Thoracic aorta (tissue), 2 donors: ENCODE measurements around the gene AOX1. TPM values are rescaled to one million over a fixed set of nuclear protein-coding genes. Genes with fewer than 3 reads are reported as not detected.
"Not testable (repeated sequence)": the region's sequence is repeated elsewhere in the genome, so short reads cannot be mapped to it uniquely, and the experiment has no call there.

Experiments used
- ATAC-seq: fragments of 150-250 bp; one replicate; pipeline ENCODE4 v1.8.0; 2017; ENCODE audit warnings: low read depth; ENCODE audit not compliant: insufficient number of reproducible peaks, low FRiP score
- DNase-seq: peaks from one replicate; pipeline ENCODE4 v3.0.0-alpha.2; 2020; ENCODE audit warnings: low spot score
- H3K27ac ChIP-seq, 2 donors: fragments of 200-600 bp; sonication (generic); 1 replicate in 1 of 2; 2 replicates in 1 of 2; pipeline ENCODE4 v1.5.1; 2016; ENCODE audit warnings: mild to moderate bottlenecking in 2 of 2, moderate library complexity in 2 of 2
- H3K27me3 ChIP-seq: fragments of 200-600 bp; sonication (generic); replicated peaks from 2 replicates; pipeline ENCODE4 v1.6.0; 2016; ENCODE audit warnings: mild to moderate bottlenecking; ENCODE audit not compliant: insufficient read depth
- H3K36me3 ChIP-seq: fragments of 200-600 bp; sonication (generic); one replicate; pipeline ENCODE4 v1.5.1; 2016
- H3K4me1 ChIP-seq, 2 donors: fragments of 200-600 bp; sonication (generic); 1 replicate in 1 of 2; 2 replicates in 1 of 2; pipeline versions ENCODE4 v1.5.1 to v1.6.0; 2016; ENCODE audit warnings: low read depth in 2 of 2, mild to moderate bottlenecking in 1 of 2; ENCODE audit not compliant: control insufficient read depth in 1 of 2
- H3K4me3 ChIP-seq: fragments of 200-600 bp; sonication (generic); 2 replicates; pipeline ENCODE4 v1.5.1; 2016; ENCODE audit warnings: mild to moderate bottlenecking
- H3K9me3 ChIP-seq: fragments of 200-600 bp; sonication (generic); 2 replicates; pipeline ENCODE4 v1.5.1; 2016
- CTCF ChIP-seq: fragments of 200-600 bp; sonication (generic); IDR thresholded peaks from one replicate; pipeline ENCODE4 v1.5.1; 2019; ENCODE audit warnings: antibody characterized with exemption
- total RNA-seq, 2 donors: library from RNA; depleted of rRNA; stranded (reverse); fragments of >200 nt; gene quantifications; one replicate each; pipeline versions ENCODE4 v1.1.0 to v1.2.3, GENCODE V29; 2016

The AOX1 gene
- total RNA-seq, 2 donors from 2014 or later = 56.1 to 69.9 TPM

- Histone ChIP-seq H3K27ac (no peak overlapping the region), H3K4me3 (no peak overlapping the region), H3K27me3 (no peaks in the 10 kb centered on the region), H3K36me3 (no peaks in the 10 kb centered on the region), H3K4me1 (no peaks in the 10 kb centered on the region), H3K9me3 (no peaks in the 10 kb centered on the region)
- no peak for TF ChIP-seq CTCF
- ATAC-seq (no peak), DNase-seq (no peak)
These were observed 40.1 kb downstream of the AOX1 start for GRCh38 chr2:200625958-200626363.

DNA sequence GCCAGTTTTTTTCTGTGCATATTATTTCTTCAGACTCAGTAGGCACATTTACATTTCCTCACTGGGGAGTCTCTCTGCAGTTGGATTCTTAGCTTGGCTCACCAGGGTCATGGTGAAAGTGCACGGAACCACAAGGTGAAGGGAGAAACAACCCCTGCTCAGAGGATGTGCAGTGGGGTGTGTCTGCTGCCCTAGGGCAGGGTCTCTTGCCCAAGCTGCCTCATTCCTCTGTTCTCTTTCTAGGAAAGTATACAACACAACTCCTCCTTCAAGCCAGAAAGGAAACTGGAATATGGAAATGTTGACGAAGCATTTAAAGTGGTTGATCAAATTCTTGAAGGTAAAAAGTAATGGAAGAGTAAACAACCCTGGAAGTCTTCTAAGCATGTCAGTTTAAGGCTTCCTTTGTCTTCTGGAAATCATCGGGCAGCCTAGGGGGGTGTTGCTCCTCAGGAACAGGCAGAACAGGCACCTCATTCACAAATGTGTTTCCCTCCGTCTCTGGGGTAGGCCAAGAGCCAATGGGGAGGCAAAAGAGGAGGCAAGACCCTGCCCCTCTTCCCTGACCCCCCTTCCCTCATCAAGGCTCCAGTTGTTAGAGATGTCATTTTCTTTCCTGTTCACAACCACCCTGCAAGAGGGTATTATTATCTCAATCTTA is 41.4 kb downstream of the AOX1 start:
- Histone ChIP-seq H3K27ac (no peak overlapping the region), H3K36me3 (no peaks in the 10 kb centered on the region), H3K9me3 (no peaks in the 10 kb centered on the region), H3K4me3 (no peak overlapping the region), H3K4me1 (no peaks in the 10 kb centered on the region), H3K27me3 (no peaks in the 10 kb centered on the region)
- ATAC-seq (no peak), DNase-seq (no peak)
- no peak for TF ChIP-seq CTCF

- not testable (repeated sequence) for H3K4me1 ChIP-seq, ATAC-seq
These were observed 42.6 kb downstream of the AOX1 start for GRCh38 chr2:200628461-200628860.

GRCh38 chr2:200631287-200631686 is 45.5 kb downstream of the AOX1 start:
- no peaks in the 10 kb centered on the region for H3K27me3 ChIP-seq
- no peaks in the 10 kb centered on the region for H3K4me1 ChIP-seq
- no peak for ATAC-seq

More at GRCh38 chr2:200628461-200628860, 42.6 kb downstream of the AOX1 start:
- H3K27me3 ChIP-seq, H3K9me3 ChIP-seq, H3K27ac ChIP-seq, DNase-seq, H3K36me3 ChIP-seq, H3K4me3 ChIP-seq: not testable (repeated sequence)

GRCh38 chr2:200634231-200634964 is 48.6 kb downstream of the AOX1 start:
- Histone ChIP-seq H3K27ac (no peak overlapping the region), H3K36me3 (peaks cover 8% of the 10 kb centered on the region), H3K4me3 (no peak overlapping the region), H3K9me3 (no peaks in the 10 kb centered on the region), H3K27me3 (no peaks in the 10 kb centered on the region), H3K4me1 (no peaks in the 10 kb centered on the region)
- no peak for DNase-seq
- no peak for TF ChIP-seq CTCF
- no peak for ATAC-seq

More at GRCh38 chr2:200631287-200631686, 45.5 kb downstream of the AOX1 start:
- no peak for DNase-seq
- Histone ChIP-seq H3K4me3 (no peak overlapping the region), H3K36me3 (peaks cover 1% of the 10 kb centered on the region), H3K9me3 (no peaks in the 10 kb centered on the region), H3K27ac (no peak overlapping the region)
- TF ChIP-seq CTCF = no peak
